Measurements from ENCODE around the gene ZNF841.

DNA sequence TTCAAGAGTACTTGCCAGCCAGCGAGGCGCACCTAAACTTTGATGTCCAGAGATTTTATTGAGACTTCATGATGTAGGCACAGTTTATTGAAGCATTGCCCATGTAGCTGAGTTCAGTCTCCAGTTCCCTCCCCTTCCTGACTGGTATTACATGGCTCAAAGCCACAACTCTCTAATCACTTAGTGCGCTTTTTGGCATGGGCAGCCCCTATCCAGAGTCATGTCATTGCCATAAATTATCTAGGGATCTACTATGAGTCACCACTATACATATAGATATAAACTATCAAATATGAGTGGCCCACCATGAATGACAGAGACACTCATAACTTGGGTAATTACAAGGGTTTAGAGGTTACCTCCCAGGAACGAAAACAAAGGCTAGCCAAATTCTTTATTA, 75.1 kb downstream of the ZNF841 start:
- TF ChIP-seq, protein P1, sequence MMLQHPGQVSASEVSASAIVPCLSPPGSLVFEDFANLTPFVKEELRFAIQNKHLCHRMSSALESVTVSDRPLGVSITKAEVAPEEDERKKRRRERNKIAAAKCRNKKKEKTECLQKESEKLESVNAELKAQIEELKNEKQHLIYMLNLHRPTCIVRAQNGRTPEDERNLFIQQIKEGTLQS (IDR thresholded peaks at IDR 0.05): no peak
- TF ChIP-seq, protein P2, sequence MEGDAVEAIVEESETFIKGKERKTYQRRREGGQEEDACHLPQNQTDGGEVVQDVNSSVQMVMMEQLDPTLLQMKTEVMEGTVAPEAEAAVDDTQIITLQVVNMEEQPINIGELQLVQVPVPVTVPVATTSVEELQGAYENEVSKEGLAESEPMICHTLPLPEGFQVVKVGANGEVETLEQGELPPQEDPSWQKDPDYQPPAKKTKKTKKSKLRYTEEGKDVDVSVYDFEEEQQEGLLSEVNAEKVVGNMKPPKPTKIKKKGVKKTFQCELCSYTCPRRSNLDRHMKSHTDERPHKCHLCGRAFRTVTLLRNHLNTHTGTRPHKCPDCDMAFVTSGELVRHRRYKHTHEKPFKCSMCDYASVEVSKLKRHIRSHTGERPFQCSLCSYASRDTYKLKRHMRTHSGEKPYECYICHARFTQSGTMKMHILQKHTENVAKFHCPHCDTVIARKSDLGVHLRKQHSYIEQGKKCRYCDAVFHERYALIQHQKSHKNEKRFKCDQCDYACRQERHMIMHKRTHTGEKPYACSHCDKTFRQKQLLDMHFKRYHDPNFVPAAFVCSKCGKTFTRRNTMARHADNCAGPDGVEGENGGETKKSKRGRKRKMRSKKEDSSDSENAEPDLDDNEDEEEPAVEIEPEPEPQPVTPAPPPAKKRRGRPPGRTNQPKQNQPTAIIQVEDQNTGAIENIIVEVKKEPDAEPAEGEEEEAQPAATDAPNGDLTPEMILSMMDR (IDR thresholded peaks at IDR 0.05; ENCODE audit: low read depth, low read length, missing input control): no peak
- TF ChIP-seq TAF1 (conservative IDR thresholded peaks at IDR 0.05) (no peak), EGR1 (IDR thresholded peaks at IDR 0.05; ENCODE audit: low read depth in 2 of 2) (no peak)
